ENCODE data around the gene BRIX1.

GRCh38 chr5:34898258-34898895, 17.1 kb upstream of the BRIX1 start:
- TF ChIP-seq, protein P1, sequence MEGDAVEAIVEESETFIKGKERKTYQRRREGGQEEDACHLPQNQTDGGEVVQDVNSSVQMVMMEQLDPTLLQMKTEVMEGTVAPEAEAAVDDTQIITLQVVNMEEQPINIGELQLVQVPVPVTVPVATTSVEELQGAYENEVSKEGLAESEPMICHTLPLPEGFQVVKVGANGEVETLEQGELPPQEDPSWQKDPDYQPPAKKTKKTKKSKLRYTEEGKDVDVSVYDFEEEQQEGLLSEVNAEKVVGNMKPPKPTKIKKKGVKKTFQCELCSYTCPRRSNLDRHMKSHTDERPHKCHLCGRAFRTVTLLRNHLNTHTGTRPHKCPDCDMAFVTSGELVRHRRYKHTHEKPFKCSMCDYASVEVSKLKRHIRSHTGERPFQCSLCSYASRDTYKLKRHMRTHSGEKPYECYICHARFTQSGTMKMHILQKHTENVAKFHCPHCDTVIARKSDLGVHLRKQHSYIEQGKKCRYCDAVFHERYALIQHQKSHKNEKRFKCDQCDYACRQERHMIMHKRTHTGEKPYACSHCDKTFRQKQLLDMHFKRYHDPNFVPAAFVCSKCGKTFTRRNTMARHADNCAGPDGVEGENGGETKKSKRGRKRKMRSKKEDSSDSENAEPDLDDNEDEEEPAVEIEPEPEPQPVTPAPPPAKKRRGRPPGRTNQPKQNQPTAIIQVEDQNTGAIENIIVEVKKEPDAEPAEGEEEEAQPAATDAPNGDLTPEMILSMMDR (conservative IDR thresholded peaks at IDR 0.05; ENCODE audit: low read depth, low read length) = peak; percentile 84
- TF ChIP-seq FOS (IDR thresholded peaks at IDR 0.05; ENCODE audit: low read depth, low read length) (no peak), RFX5 (IDR thresholded peaks at IDR 0.05; ENCODE audit: low read depth, low read length) (no peak), CEBPB (IDR thresholded peaks at IDR 0.05; ENCODE audit: low read depth, low read length) (no peak), RAD21 (IDR thresholded peaks at IDR 0.05; ENCODE audit: low read length) (peak; percentile 92)
